Stimulated activated naive CD8-positive, alpha-beta T cell treated with anti-CD3 and anti-CD28 coated beads, Interleukin-15, Interleukin-2, amounts not matched to agents 100 ng/mL and 50 ng/mL, for 24 hours (primary cell): ENCODE data around the gene DDR2.

ENCODE experiments used
- H3K27ac Mint-ChIP-seq: one replicate; pipeline ENCODE4 v1.8.0; 2021; ENCODE audit warnings: mild to moderate bottlenecking, mixed read lengths
- H3K27me3 Mint-ChIP-seq: one replicate; pipeline ENCODE4 v1.8.0; 2021; ENCODE audit warnings: mixed read lengths
- H3K36me3 Mint-ChIP-seq: one replicate; pipeline ENCODE4 v1.8.0; 2021; ENCODE audit warnings: low read depth, mixed read lengths
- H3K4me1 Mint-ChIP-seq: one replicate; pipeline ENCODE4 v1.8.0; 2021; ENCODE audit warnings: low read depth, mixed read lengths
- H3K4me3 Mint-ChIP-seq: one replicate; pipeline ENCODE4 v1.8.0; 2021; ENCODE audit warnings: mild to moderate bottlenecking, mixed read lengths
- H3K9me3 Mint-ChIP-seq: one replicate; pipeline ENCODE4 v1.8.0; 2021; ENCODE audit warnings: mixed read lengths

Gene DDR2

DNA sequence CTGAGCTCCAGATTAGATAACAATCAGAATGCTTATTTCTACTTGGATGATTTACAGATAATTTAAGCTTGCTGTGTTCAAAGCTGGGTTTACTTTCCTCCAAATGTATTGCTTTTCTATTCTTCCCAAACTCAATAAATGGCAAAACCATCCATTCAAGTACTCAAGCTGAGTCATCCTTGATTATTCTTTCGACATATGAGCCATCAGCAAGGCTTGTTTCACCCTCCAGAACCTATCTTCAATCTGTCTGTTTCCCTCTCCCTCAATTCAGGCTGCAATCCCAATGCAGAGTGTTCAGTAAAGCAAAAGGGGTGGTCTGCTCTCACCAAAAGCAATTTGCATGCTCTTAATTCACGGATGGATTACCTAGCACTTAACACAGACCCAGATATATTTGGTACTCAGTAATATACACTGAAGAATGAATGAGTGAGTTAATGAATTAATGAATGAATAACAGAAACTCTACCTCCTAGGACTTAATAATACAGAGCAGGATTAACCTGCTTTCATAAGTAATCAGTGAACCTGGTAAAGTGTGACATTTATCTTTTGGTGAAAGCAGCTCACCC lies 41.9 kb downstream of the DDR2 start:
- Mint-ChIP-seq H3K4me1 (no peaks in the 10 kb centered on the region), H3K36me3 (no peaks in the 10 kb centered on the region), H3K9me3 (no peaks in the 10 kb centered on the region), H3K27me3 (no peaks in the 10 kb centered on the region), H3K4me3 (no peak overlapping the region), H3K27ac (no peak overlapping the region)

GRCh38 chr1:162676087-162676486 lies 43.8 kb downstream of the DDR2 start:
- no peak overlapping the region for H3K4me3 Mint-ChIP-seq
- H3K27ac Mint-ChIP-seq = no peak overlapping the region
- H3K4me1 Mint-ChIP-seq = no peaks in the 10 kb centered on the region
- H3K27me3 Mint-ChIP-seq = no peaks in the 10 kb centered on the region
- no peaks in the 10 kb centered on the region for H3K9me3 Mint-ChIP-seq
- no peaks in the 10 kb centered on the region for H3K36me3 Mint-ChIP-seq

DNA sequence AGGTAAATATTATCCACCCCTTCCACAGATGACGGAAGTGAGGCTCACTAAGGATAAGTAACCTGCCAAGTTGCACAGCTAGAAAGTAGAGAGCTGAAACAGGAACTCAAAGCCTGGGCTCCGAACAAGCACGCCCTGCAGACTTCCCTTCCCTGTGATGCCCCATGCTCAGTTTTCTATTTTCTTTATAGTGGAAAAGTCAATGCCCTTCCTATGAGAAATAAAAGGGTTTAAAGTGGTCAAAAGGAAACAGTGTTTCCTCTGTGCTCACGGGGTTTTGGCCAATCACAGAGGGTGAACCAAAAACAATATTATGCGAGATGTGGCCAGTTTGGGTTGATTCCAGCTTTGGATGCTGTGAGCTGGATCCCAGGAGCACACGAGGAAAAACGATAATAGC lies 44.5 kb downstream of the DDR2 start:
- H3K36me3 Mint-ChIP-seq = no peaks in the 10 kb centered on the region
- H3K9me3 Mint-ChIP-seq = no peaks in the 10 kb centered on the region
- H3K4me3 Mint-ChIP-seq = no peak overlapping the region
- H3K27me3 Mint-ChIP-seq = no peaks in the 10 kb centered on the region
- H3K4me1 Mint-ChIP-seq = no peaks in the 10 kb centered on the region
- H3K27ac Mint-ChIP-seq = no peak overlapping the region

DNA sequence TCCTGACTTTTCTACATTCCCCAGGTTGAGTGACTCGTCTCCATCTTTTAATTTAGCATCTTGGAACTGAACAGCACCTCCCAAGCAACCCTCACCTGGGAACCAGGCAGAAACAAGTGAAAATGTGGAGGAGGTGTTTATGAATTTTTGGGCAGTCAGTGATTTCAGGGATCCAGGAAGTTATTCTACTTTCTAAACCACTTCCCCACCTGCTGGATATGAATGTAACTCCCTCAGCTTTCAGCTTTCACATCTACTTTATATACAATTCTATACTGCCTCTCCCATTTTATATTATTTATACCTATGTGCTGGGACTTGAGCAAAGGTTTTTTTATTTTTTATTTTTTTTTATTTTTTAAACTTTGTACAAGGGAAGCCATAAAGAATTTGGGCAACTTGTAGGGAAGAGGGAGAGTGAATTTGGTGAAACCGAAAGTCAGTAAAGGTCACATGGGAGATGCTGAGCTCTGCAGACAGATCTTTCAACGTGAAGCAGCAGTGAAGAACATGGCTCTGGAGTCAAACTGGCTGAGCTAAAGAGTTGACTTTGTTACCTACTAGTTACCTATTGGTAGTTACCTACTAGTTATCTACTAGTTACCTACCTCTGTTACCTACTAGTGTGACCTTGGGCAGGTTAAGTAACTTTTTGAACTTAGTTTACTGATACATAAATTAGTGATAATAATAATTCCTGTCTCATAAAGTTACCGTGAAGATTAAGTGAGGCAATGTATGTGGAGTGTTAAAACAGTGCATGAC lies 45.5 kb downstream of the DDR2 start:
- Mint-ChIP-seq H3K9me3 (no peaks in the 10 kb centered on the region), H3K4me3 (no peak overlapping the region), H3K27ac (no peak overlapping the region), H3K4me1 (no peaks in the 10 kb centered on the region), H3K36me3 (no peaks in the 10 kb centered on the region), H3K27me3 (no peaks in the 10 kb centered on the region)

DNA sequence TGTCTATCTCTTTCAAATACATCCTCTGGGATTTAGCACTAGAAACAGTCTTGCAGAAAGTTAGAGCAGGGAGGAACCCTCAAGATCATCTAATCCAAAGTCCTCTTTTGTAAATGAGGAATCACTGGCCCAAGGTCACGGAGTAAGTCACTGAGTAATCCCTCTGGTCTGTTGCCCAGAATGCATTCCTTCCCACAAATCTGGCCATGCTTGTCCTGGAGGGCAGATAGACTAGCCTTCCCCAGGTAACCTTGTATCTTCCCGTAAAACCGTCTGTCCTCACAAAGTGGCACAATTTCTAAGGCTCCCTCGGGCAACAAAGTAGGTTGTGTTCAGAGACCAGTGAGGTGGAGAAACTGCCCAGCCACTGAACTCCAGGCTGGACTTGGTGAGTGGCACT lies 46.2 kb downstream of the DDR2 start:
- Mint-ChIP-seq H3K4me1 (no peaks in the 10 kb centered on the region), H3K9me3 (no peaks in the 10 kb centered on the region), H3K36me3 (no peaks in the 10 kb centered on the region), H3K27me3 (no peaks in the 10 kb centered on the region), H3K4me3 (no peak overlapping the region), H3K27ac (no peak overlapping the region)

- Mint-ChIP-seq H3K36me3 (no peaks in the 10 kb centered on the region), H3K27ac (no peak overlapping the region), H3K27me3 (no peaks in the 10 kb centered on the region), H3K4me3 (no peak overlapping the region), H3K9me3 (no peaks in the 10 kb centered on the region), H3K4me1 (no peaks in the 10 kb centered on the region)
Observed at GRCh38 chr1:162679298-162679697, 47.0 kb downstream of the DDR2 start.

- H3K4me1 Mint-ChIP-seq = no peaks in the 10 kb centered on the region
- H3K27me3 Mint-ChIP-seq = no peaks in the 10 kb centered on the region
- H3K36me3 Mint-ChIP-seq = no peaks in the 10 kb centered on the region
- H3K27ac Mint-ChIP-seq = no peak overlapping the region
- no peaks in the 10 kb centered on the region for H3K9me3 Mint-ChIP-seq
- H3K4me3 Mint-ChIP-seq = no peak overlapping the region
Observed at GRCh38 chr1:162680419-162681121, 48.3 kb downstream of the DDR2 start.

- Mint-ChIP-seq H3K27ac (no peak overlapping the region), H3K27me3 (no peaks in the 10 kb centered on the region), H3K9me3 (no peaks in the 10 kb centered on the region), H3K4me3 (no peak overlapping the region), H3K4me1 (no peaks in the 10 kb centered on the region), H3K36me3 (no peaks in the 10 kb centered on the region)
Observed at GRCh38 chr1:162681122-162681436, 48.8 kb downstream of the DDR2 start.

DNA sequence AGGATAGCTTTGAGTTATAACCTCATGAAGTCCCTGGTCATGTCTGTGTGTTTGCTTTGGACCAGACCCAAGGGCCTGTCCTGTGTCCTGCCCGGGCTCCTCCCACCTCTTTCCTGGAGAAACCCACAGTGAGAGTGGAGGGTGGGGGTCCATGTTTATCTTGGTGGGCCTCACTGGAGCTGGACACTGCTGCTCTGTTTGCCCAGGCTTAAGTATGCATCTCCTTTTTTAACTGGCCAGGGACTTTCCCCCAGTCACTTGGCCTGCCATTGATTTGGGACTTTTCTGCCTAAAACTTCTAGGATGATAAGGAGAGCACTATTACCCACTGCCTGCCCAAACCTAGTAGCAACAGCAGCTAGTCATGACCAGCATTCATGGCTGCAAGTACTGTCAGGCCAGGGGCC lies 49.8 kb downstream of the DDR2 start:
- H3K9me3 Mint-ChIP-seq = no peaks in the 10 kb centered on the region
- no peak overlapping the region for H3K27ac Mint-ChIP-seq
- no peaks in the 10 kb centered on the region for H3K36me3 Mint-ChIP-seq
- H3K4me1 Mint-ChIP-seq = no peaks in the 10 kb centered on the region
- H3K27me3 Mint-ChIP-seq = no peaks in the 10 kb centered on the region
- H3K4me3 Mint-ChIP-seq = no peak overlapping the region

- no peak overlapping the region for H3K4me3 Mint-ChIP-seq
- no peaks in the 10 kb centered on the region for H3K4me1 Mint-ChIP-seq
- H3K36me3 Mint-ChIP-seq = no peaks in the 10 kb centered on the region
- H3K27ac Mint-ChIP-seq = no peak overlapping the region
- H3K9me3 Mint-ChIP-seq = no peaks in the 10 kb centered on the region
- H3K27me3 Mint-ChIP-seq = no peaks in the 10 kb centered on the region
Observed at GRCh38 chr1:162687870-162688269, 55.6 kb downstream of the DDR2 start.

DNA sequence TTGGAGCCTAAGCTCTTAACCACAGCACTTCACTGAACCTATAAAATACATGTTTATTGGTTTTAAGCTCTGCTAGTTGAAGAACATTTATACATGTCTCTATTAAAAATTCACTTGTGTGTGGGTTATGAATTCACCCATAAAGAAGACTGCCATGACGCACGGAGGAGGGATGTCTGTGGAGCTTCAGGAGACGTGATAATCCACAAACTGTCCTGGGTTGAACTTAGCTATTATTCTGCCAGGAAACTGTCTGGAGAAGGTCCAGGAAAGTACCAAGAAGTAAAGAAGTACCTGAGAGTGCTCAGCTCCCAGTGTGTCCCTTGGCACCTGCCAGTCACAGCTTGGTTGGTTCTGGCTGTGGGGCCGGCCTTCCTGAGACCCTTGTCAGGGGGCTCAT lies 56.3 kb downstream of the DDR2 start:
- Mint-ChIP-seq H3K27ac (no peak overlapping the region), H3K27me3 (no peaks in the 10 kb centered on the region), H3K9me3 (no peaks in the 10 kb centered on the region), H3K4me3 (no peak overlapping the region), H3K36me3 (no peaks in the 10 kb centered on the region), H3K4me1 (no peaks in the 10 kb centered on the region)

GRCh38 chr1:162688931-162689330 lies 56.7 kb downstream of the DDR2 start:
- no peaks in the 10 kb centered on the region for H3K36me3 Mint-ChIP-seq
- no peak overlapping the region for H3K27ac Mint-ChIP-seq
- H3K4me1 Mint-ChIP-seq = no peaks in the 10 kb centered on the region
- H3K9me3 Mint-ChIP-seq = no peaks in the 10 kb centered on the region
- no peaks in the 10 kb centered on the region for H3K27me3 Mint-ChIP-seq
- no peak overlapping the region for H3K4me3 Mint-ChIP-seq

GRCh38 chr1:162689745-162690671 lies 57.7 kb downstream of the DDR2 start:
- Mint-ChIP-seq H3K36me3 (no peaks in the 10 kb centered on the region), H3K4me1 (no peaks in the 10 kb centered on the region), H3K9me3 (no peaks in the 10 kb centered on the region), H3K4me3 (no peak overlapping the region), H3K27ac (no peak overlapping the region), H3K27me3 (peaks cover 4% of the 10 kb centered on the region)

- Mint-ChIP-seq H3K27me3 (peaks cover 4% of the 10 kb centered on the region), H3K27ac (no peak overlapping the region), H3K4me1 (no peaks in the 10 kb centered on the region), H3K9me3 (no peaks in the 10 kb centered on the region), H3K36me3 (no peaks in the 10 kb centered on the region), H3K4me3 (no peak overlapping the region)
Observed at GRCh38 chr1:162690672-162691434, 58.6 kb downstream of the DDR2 start.
